ENCODE data around the gene LPA.
"Not testable (repeated sequence)": the region's sequence is repeated elsewhere in the genome, so short reads cannot be mapped to it uniquely, and the experiment has no call there.

The LPA gene

GRCh38 chr6:160583794-160584193 is 80.3 kb downstream of the LPA start:
- H3K36me3 ChIP-seq (ENCODE audit: low read depth): no peaks in the 10 kb centered on the region
- no peak for TF ChIP-seq CTCF (IDR thresholded peaks at IDR 0.05; ENCODE audit: poor library complexity, severe bottlenecking)
- H3K4me3 ChIP-seq (ENCODE audit: severe bottlenecking): no peak overlapping the region
- peaks cover 6% of the 10 kb centered on the region for H3K4me1 ChIP-seq (ENCODE audit: insufficient read depth, poor library complexity, severe bottlenecking)
- DNase-seq (ENCODE audit: low spot score): no peak
- peak; percentile 94 for ATAC-seq (ENCODE audit: low read depth)
- H3K27me3 ChIP-seq (ENCODE audit: insufficient read depth, poor library complexity, severe bottlenecking): no peaks in the 10 kb centered on the region
- peak overlapping the region; percentile 10 for H3K27ac ChIP-seq (ENCODE audit: poor library complexity, severe bottlenecking)
- no peaks in the 10 kb centered on the region for H3K9me3 ChIP-seq (ENCODE audit: severe bottlenecking)

GRCh38 chr6:160581406-160581805 is 82.7 kb downstream of the LPA start:
- DNase-seq (ENCODE audit: low spot score): no peak
- no peak for TF ChIP-seq CTCF (IDR thresholded peaks at IDR 0.05; ENCODE audit: poor library complexity, severe bottlenecking)
- H3K9me3 ChIP-seq (ENCODE audit: severe bottlenecking): no peaks in the 10 kb centered on the region
- H3K4me3 ChIP-seq (ENCODE audit: severe bottlenecking): no peak overlapping the region
- H3K27me3 ChIP-seq (ENCODE audit: insufficient read depth, poor library complexity, severe bottlenecking): no peaks in the 10 kb centered on the region
- no peak for ATAC-seq (ENCODE audit: low read depth)
- no peak overlapping the region for H3K27ac ChIP-seq (ENCODE audit: poor library complexity, severe bottlenecking)
- no peaks in the 10 kb centered on the region for H3K36me3 ChIP-seq (ENCODE audit: low read depth)
- H3K4me1 ChIP-seq (ENCODE audit: insufficient read depth, poor library complexity, severe bottlenecking): peaks cover 6% of the 10 kb centered on the region

- not testable (repeated sequence) for H3K27me3 ChIP-seq (ENCODE audit: insufficient read depth, poor library complexity, severe bottlenecking); ATAC-seq (ENCODE audit: low read depth); DNase-seq (ENCODE audit: low spot score); H3K4me3 ChIP-seq (ENCODE audit: severe bottlenecking); H3K36me3 ChIP-seq (ENCODE audit: low read depth); H3K9me3 ChIP-seq (ENCODE audit: severe bottlenecking); H3K27ac ChIP-seq (ENCODE audit: poor library complexity, severe bottlenecking); H3K4me1 ChIP-seq (ENCODE audit: insufficient read depth, poor library complexity, severe bottlenecking)
Measured at GRCh38 chr6:160578515-160578914, 85.6 kb downstream of the LPA start.

GRCh38 chr6:160573943-160574342 is 90.1 kb downstream of the LPA start:
- Histone ChIP-seq H3K36me3 (ENCODE audit: low read depth) (no peaks in the 10 kb centered on the region), H3K4me3 (ENCODE audit: severe bottlenecking) (no peak overlapping the region), H3K9me3 (ENCODE audit: severe bottlenecking) (no peaks in the 10 kb centered on the region), H3K27me3 (ENCODE audit: insufficient read depth, poor library complexity, severe bottlenecking) (no peaks in the 10 kb centered on the region), H3K4me1 (ENCODE audit: insufficient read depth, poor library complexity, severe bottlenecking) (no peaks in the 10 kb centered on the region), H3K27ac (ENCODE audit: poor library complexity, severe bottlenecking) (no peak overlapping the region)
- ATAC-seq (ENCODE audit: low read depth) (no peak), DNase-seq (ENCODE audit: low spot score) (no peak)
- TF ChIP-seq CTCF (IDR thresholded peaks at IDR 0.05; ENCODE audit: poor library complexity, severe bottlenecking): no peak

- not testable (repeated sequence) for H3K9me3 ChIP-seq (ENCODE audit: severe bottlenecking); H3K27me3 ChIP-seq (ENCODE audit: insufficient read depth, poor library complexity, severe bottlenecking); H3K36me3 ChIP-seq (ENCODE audit: low read depth); DNase-seq (ENCODE audit: low spot score); ATAC-seq (ENCODE audit: low read depth); H3K27ac ChIP-seq (ENCODE audit: poor library complexity, severe bottlenecking); H3K4me1 ChIP-seq (ENCODE audit: insufficient read depth, poor library complexity, severe bottlenecking); H3K4me3 ChIP-seq (ENCODE audit: severe bottlenecking)
Measured at GRCh38 chr6:160571201-160571600, 92.9 kb downstream of the LPA start.

GRCh38 chr6:160544802-160545201 is 119.3 kb downstream of the LPA start:
- no peak for ATAC-seq (ENCODE audit: low read depth)
- no peaks in the 10 kb centered on the region for H3K36me3 ChIP-seq (ENCODE audit: low read depth)
- no peaks in the 10 kb centered on the region for H3K9me3 ChIP-seq (ENCODE audit: severe bottlenecking)
- H3K27ac ChIP-seq (ENCODE audit: poor library complexity, severe bottlenecking): no peak overlapping the region
- H3K4me3 ChIP-seq (ENCODE audit: severe bottlenecking): no peak overlapping the region
- no peak for DNase-seq (ENCODE audit: low spot score)
- no peaks in the 10 kb centered on the region for H3K4me1 ChIP-seq (ENCODE audit: insufficient read depth, poor library complexity, severe bottlenecking)
- no peaks in the 10 kb centered on the region for H3K27me3 ChIP-seq (ENCODE audit: insufficient read depth, poor library complexity, severe bottlenecking)
- TF ChIP-seq CTCF (IDR thresholded peaks at IDR 0.05; ENCODE audit: poor library complexity, severe bottlenecking): no peak

Data from RWPE2 (cell line).